NCI-H526 (cell line): Measurements from ENCODE around the gene TRERF1.

Source experiments
- DNase-seq, 2 experiments: peaks; one replicate each; lab custom pipeline; 2025; lab: John Stamatoyannopoulos, UW

TRERF1 gene

DNA sequence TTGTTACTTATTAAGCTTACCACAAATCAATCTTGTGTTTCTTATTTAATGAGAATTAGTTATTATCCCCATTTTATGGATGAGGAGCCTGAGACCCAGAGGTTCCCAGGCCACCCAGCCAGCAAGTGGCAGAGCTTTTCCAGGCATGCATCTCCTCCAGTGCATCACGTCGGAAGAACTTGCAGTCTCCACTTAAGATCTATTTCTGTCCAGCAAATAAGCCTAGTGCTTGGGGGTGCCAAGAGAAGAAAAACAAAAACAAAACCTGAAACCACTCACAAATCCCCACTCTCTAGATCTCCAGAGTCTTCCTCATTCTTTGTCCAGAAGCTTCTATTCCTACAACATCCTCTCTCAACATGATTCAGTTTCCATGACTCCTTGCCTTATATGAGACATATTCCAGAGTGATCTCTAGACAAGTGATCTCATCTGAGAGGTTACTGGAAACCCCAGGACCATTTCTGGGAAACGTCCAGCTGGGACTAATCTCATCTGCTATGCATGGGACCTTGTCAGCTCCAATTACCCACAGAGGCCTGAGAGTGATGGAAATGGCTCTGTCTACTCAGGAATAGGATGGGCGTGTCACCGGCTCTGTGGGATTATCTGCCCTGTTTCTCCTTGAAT is 261.1 kb downstream of the TRERF1 start:
- no peak for DNase-seq

- no peak for DNase-seq
Measured at GRCh38 chr6:42188406-42188805, 263.3 kb downstream of the TRERF1 start.

- no peak for DNase-seq
Measured at GRCh38 chr6:42185597-42185996, 266.1 kb downstream of the TRERF1 start.

DNA sequence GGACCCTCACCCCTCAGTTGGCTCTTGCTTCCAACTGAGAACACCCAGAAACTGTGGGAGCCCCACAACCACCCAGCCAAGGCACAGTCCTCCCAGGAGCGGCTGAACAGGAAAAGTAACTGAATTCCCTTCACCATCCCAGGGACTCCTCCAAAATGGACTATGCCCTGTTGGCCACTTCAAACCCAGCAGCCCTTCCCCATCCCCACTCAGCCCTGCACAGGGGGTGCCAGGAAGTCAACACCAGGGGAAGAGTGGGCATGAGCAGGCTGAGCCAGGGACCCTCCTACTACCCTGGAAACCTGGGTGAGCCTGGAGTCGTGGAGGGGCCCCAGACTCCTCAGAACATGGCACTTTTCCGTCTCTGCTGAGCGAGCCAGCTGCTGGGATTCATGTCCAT is 267.3 kb downstream of the TRERF1 start:
- no peak for DNase-seq

GRCh38 chr6:42182101-42182500 is 269.6 kb downstream of the TRERF1 start:
- DNase-seq = no peak

DNA sequence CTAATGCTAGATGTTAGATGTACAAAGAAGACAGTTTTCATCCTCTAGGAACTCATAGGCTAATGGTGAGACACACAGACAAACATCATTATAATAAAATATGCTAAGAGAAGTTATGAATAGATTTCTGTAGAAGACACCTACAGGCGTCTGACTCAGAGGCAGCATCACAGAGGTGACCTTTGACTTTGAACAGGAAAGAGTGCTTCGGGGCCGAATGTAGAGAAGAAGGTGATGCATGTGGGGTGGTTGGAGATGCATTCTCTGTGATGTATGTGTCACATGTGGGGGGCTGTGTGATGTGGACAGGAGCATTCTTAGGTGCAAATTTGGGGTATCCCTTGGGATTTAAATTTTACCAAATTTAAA is 271.8 kb downstream of the TRERF1 start:
- no peak for DNase-seq

DNA sequence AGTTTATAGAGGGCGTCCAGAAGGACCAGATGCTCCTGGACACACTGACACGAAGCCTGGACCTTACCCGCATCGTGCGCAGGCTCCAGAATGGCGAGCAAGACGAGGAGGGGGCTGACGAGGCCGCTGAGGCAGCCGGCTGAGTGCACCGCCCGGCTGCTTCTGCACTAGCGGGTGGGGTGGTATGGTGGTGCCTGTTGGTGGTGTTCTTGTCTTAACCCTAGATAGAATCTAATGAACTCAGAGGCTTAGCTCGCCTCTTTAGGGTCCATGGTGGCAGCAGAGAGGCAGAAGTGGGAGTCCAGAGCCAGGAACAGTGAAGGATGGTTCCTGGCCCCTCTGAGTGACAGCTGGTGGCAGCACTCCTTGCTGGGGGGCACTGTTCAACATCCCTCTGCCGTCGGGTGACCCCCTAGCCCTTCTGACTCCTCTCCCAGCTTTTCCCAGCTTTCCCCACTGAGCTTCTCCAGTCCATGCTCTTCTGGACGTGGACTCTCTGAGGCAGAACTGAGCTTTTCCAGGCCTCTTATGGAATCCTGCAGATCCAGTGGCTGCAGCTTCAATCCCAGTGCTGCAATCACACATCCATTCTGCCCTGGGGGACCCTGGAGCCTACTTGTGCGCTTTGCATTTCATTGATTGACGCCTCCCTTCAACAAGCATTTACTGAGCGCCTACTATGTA is 272.3 kb downstream of the TRERF1 start:
- peak in 1 of 2 experiments; percentile 11 for DNase-seq

- DNase-seq = peak in 1 of 2 experiments; percentile 9
Measured at GRCh38 chr6:42177514-42178364, 274.0 kb downstream of the TRERF1 start.

DNA sequence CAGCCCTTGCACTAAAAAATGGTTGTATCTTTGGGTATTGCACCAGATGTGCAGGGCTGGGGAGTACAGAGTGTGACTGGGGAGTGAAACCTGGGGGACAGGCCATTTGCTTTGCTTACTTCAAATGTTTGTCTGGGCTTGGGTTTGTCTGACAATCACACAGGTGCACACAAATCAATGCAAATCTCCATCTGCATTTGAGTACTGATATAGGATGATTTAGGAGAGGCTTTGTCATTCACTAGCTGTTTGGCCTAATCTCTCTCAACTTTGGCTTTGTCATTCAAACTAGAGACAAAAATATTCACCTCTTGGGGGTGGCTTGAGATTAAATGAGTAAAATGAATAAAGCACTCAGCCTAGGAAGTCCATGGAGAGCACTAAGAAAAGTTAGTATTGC is 274.7 kb downstream of the TRERF1 start:
- peak; percentile 63 to 77 for DNase-seq

GRCh38 chr6:42175860-42176259 is 275.9 kb downstream of the TRERF1 start:
- peak in 1 of 2 experiments; percentile 20 for DNase-seq
